ENCODE measurements around the gene KIZ. TPM values are rescaled to one million over a fixed set of nuclear protein-coding genes. Genes with fewer than 3 reads are reported as not detected.

Gene KIZ
- total and polyA plus RNA-seq, 2 experiments from 2014 or later = 58.3 to 63.6 TPM

DNA sequence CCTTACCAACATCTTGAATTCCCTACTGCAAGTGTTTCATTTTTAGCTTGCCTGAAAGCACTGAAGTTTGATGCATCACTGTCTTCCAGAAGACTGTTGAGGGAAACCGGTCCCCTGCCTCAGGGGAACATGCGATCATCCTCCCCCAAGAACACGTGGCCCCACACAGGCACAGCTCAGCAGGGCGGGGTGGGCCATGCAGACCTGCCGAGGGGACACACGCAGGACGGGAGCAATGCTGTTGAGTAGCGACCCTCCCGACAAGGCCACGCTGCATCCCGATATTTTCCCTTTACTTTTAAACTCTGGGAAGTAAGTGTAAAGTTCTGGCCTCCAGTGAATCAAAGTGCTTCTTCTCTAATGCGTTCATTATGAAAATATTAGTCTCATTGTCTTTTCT lies 117.9 kb downstream of the KIZ start:
- Histone ChIP-seq H3F3A (replicated peaks; ENCODE audit: low read depth) (no peaks in the 10 kb centered on the region), H3K4me3 (no peak overlapping the region), H3K4me2 (no peak overlapping the region), H3K27me3 (ENCODE audit: insufficient read depth) (no peaks in the 10 kb centered on the region), H3K79me2 (replicated peaks; ENCODE audit: insufficient read depth) (no peaks in the 10 kb centered on the region), H4K20me1 (replicated peaks; ENCODE audit: insufficient read depth) (peaks cover 7% of the 10 kb centered on the region; the same call in 1 of the 2 replicates), H3K9me2 (ENCODE audit: insufficient read depth) (no peaks in the 10 kb centered on the region), H3K4me1 (ENCODE audit: insufficient read depth) (peaks cover 11% of the 10 kb centered on the region), H3K27ac (ENCODE audit: low read depth) (no peak overlapping the region), H3K36me3 (ENCODE audit: insufficient read depth) (0 out of 2 replicates have a peak, but pooled peaks cover 7% of the 10 kb centered on the region), H2AFZ (no peak overlapping the region)
- H3K4me3 Mint-ChIP-seq = no peak overlapping the region
- H3K27me3 Mint-ChIP-seq (ENCODE audit: insufficient read depth, low read depth, poor library complexity) = peaks cover 3% of the 10 kb centered on the region
- ATAC-seq (no peak), DNase-seq (ENCODE audit: low spot score) (no peak)
- H3K4me1 Mint-ChIP-seq = peaks cover 21% of the 10 kb centered on the region
- no peak overlapping the region for H3K27ac Mint-ChIP-seq
- TF ChIP-seq EZH2phosphoT487 (IDR thresholded peaks at IDR 0.05; ENCODE audit: unreplicated experiment) (no peak), ZNF331 (CRISPR knock-in tag; IDR thresholded peaks at IDR 0.05; ENCODE audit: low read depth) (no peak), CREB1 (CRISPR knock-in tag; IDR thresholded peaks at IDR 0.05; ENCODE audit: low read depth) (no peak), EZH2 (IDR thresholded peaks at IDR 0.05; ENCODE audit: low read depth, unreplicated experiment) (no peak)
- TF ChIP-seq, protein P1, sequence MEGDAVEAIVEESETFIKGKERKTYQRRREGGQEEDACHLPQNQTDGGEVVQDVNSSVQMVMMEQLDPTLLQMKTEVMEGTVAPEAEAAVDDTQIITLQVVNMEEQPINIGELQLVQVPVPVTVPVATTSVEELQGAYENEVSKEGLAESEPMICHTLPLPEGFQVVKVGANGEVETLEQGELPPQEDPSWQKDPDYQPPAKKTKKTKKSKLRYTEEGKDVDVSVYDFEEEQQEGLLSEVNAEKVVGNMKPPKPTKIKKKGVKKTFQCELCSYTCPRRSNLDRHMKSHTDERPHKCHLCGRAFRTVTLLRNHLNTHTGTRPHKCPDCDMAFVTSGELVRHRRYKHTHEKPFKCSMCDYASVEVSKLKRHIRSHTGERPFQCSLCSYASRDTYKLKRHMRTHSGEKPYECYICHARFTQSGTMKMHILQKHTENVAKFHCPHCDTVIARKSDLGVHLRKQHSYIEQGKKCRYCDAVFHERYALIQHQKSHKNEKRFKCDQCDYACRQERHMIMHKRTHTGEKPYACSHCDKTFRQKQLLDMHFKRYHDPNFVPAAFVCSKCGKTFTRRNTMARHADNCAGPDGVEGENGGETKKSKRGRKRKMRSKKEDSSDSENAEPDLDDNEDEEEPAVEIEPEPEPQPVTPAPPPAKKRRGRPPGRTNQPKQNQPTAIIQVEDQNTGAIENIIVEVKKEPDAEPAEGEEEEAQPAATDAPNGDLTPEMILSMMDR (conservative IDR thresholded peaks at IDR 0.05; ENCODE audit: low read depth in 2 of 2) = no peak
- TF ChIP-seq, protein P2, sequence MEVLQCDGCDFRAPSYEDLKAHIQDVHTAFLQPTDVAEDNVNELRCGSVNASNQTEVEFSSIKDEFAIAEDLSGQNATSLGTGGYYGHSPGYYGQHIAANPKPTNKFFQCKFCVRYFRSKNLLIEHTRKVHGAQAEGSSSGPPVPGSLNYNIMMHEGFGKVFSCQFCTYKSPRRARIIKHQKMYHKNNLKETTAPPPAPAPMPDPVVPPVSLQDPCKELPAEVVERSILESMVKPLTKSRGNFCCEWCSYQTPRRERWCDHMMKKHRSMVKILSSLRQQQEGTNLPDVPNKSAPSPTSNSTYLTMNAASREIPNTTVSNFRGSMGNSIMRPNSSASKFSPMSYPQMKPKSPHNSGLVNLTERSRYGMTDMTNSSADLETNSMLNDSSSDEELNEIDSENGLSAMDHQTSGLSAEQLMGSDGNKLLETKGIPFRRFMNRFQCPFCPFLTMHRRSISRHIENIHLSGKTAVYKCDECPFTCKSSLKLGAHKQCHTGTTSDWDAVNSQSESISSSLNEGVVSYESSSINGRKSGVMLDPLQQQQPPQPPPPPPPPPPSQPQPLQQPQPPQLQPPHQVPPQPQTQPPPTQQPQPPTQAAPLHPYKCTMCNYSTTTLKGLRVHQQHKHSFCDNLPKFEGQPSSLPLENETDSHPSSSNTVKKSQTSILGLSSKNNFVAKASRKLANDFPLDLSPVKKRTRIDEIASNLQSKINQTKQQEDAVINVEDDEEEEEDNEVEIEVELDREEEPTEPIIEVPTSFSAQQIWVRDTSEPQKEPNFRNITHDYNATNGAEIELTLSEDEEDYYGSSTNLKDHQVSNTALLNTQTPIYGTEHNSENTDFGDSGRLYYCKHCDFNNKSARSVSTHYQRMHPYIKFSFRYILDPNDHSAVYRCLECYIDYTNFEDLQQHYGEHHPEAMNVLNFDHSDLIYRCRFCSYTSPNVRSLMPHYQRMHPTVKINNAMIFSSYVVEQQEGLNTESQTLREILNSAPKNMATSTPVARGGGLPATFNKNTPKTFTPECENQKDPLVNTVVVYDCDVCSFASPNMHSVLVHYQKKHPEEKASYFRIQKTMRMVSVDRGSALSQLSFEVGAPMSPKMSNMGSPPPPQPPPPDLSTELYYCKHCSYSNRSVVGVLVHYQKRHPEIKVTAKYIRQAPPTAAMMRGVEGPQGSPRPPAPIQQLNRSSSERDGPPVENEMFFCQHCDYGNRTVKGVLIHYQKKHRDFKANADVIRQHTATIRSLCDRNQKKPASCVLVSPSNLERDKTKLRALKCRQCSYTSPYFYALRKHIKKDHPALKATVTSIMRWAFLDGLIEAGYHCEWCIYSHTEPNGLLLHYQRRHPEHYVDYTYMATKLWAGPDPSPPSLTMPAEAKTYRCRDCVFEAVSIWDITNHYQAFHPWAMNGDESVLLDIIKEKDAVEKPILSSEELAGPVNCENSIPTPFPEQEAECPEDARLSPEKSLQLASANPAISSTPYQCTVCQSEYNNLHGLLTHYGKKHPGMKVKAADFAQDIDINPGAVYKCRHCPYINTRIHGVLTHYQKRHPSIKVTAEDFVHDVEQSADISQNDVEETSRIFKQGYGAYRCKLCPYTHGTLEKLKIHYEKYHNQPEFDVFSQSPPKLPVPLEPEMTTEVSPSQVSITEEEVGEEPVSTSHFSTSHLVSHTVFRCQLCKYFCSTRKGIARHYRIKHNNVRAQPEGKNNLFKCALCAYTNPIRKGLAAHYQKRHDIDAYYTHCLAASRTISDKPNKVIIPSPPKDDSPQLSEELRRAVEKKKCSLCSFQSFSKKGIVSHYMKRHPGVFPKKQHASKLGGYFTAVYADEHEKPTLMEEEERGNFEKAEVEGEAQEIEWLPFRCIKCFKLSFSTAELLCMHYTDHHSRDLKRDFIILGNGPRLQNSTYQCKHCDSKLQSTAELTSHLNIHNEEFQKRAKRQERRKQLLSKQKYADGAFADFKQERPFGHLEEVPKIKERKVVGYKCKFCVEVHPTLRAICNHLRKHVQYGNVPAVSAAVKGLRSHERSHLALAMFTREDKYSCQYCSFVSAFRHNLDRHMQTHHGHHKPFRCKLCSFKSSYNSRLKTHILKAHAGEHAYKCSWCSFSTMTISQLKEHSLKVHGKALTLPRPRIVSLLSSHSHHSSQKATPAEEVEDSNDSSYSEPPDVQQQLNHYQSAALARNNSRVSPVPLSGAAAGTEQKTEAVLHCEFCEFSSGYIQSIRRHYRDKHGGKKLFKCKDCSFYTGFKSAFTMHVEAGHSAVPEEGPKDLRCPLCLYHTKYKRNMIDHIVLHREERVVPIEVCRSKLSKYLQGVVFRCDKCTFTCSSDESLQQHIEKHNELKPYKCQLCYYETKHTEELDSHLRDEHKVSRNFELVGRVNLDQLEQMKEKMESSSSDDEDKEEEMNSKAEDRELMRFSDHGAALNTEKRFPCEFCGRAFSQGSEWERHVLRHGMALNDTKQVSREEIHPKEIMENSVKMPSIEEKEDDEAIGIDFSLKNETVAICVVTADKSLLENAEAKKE (CRISPR knock-in tag; IDR thresholded peaks at IDR 0.05) = no peak
- TF ChIP-seq, protein P3, sequence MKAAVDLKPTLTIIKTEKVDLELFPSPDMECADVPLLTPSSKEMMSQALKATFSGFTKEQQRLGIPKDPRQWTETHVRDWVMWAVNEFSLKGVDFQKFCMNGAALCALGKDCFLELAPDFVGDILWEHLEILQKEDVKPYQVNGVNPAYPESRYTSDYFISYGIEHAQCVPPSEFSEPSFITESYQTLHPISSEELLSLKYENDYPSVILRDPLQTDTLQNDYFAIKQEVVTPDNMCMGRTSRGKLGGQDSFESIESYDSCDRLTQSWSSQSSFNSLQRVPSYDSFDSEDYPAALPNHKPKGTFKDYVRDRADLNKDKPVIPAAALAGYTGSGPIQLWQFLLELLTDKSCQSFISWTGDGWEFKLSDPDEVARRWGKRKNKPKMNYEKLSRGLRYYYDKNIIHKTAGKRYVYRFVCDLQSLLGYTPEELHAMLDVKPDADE (IDR thresholded peaks at IDR 0.05) = no peak
- peaks cover 21% of the 10 kb centered on the region for H3K36me3 Mint-ChIP-seq (ENCODE audit: low read depth)
- peaks cover 2% of the 10 kb centered on the region; the same call in 1 of the 3 replicates for H3K9me3 Mint-ChIP-seq

All from GM23338 (cell line).